Psoas muscle (tissue), 8 donors: ENCODE results near the gene SST. TPM values are rescaled to one million over a fixed set of nuclear protein-coding genes. Genes with fewer than 3 reads are reported as not detected.

Source experiments
- ATAC-seq, 4 donors: fragments of 200-7000 bp; cut with Tn5 transposase; one replicate each; pipeline ENCODE4 v1.9.1; 2020; ENCODE audit warnings: moderate library complexity in 3 of 4, mild to moderate bottlenecking in 2 of 4
- DNase-seq, 2 donors: peaks; one replicate each; pipeline ENCODE4 v3.0.0-alpha.2; 2020
- H3K27ac ChIP-seq: fragments of 200-600 bp; one replicate; pipeline ENCODE4 v1.8.0; 2022
- H3K27me3 ChIP-seq, 3 donors: fragments of 200-600 bp in 1 of 3; one replicate each; pipeline versions ENCODE4 v1.6.1 to v1.8.0; 2013 to 2022; ENCODE audit warnings: low read length in 2 of 3, mild to moderate bottlenecking in 2 of 3, moderate library complexity in 1 of 3; ENCODE audit not compliant: insufficient read depth in 3 of 3
- H3K36me3 ChIP-seq, 2 donors: fragments of 200-600 bp in 1 of 2; one replicate each; pipeline versions ENCODE4 v1.6.1 to v1.8.0; 2013 to 2022; ENCODE audit warnings: low read depth in 1 of 2, mild to moderate bottlenecking in 1 of 2, moderate library complexity in 1 of 2; ENCODE audit not compliant: insufficient read depth in 1 of 2
- H3K4me1 ChIP-seq: fragments of 200-600 bp; one replicate; pipeline ENCODE4 v1.8.0; 2022
- H3K4me3 ChIP-seq: fragments of 200-600 bp; one replicate; pipeline ENCODE4 v1.8.0; 2022; ENCODE audit warnings: mild to moderate bottlenecking
- H3K9me3 ChIP-seq: fragments of 200-600 bp; one replicate; pipeline ENCODE4 v1.8.0; 2022
- CTCF ChIP-seq: fragments of 200-600 bp; IDR thresholded peaks from one replicate; pipeline ENCODE4 v1.8.0; 2022; ENCODE audit warnings: antibody characterized with exemption
- WGBS, 3 donors: extraction: QIAGEN DNeasy Blood & Tissue Kit; methylation state at CpG; one replicate each; pipeline versions ENCODE4 v1.1.6 to v1.1.7; 2013; 5-methylcytosine and 5-hydroxymethylcytosine counted together
- intact Hi-C, 2 donors: fragments of 100-400 bp; cut with DNase I; formaldehyde crosslinking; loops; one replicate each; pipeline versions ENCODE4 v1.11.0 to v1.14.2; 2022
- polyA plus RNA-seq, 3 donors: library from polyadenylated mRNA; stranded (reverse); fragments of 200-250 nt; gene quantifications; one replicate each; pipeline ENCODE4 v1.2.3, GENCODE V29; 2013
- total RNA-seq, 4 donors: library from RNA; stranded (reverse); fragmentation: NEBNext Ultra II Directional in 2 of 4; extraction: Animal tissue kit (Norgen Biotek cat#: 25700) in 2 of 4; gene quantifications; one replicate each; pipeline versions ENCODE4 v1.2.1 to v1.2.4, GENCODE V29; 2021 to 2023
- donor health status: healthy with polysubstance abuse.
- donor health status: DM: no; HTN: no; CAD: no; lungs with moderate emphysema.
- donor health status: Bipolar disorder and iron deficiency.
- donor health status: healthy.
- donor health status: DM: yes; HTN: yes; CAD: no.
- donor health status: DM: no; HTN: no; CAD: no.
- donor health status: DM: no; HTN: no; CAD: no.
- donor health status: DM: yes; HTN: yes; CAD: no.

SST gene
- total and polyA plus RNA-seq, 7 donors = 0.23 to 0.85 TPM; not detected in 5

- Histone ChIP-seq H3K27ac (peak overlapping the region; percentile 36), H3K4me1 (peaks cover 15% of the 10 kb centered on the region), H3K4me3 (no peak overlapping the region), H3K9me3 (no peaks in the 10 kb centered on the region), H3K27me3 (peaks cover 0 to 3% (median 0%) of the 10 kb centered on the region in 3 donors), H3K36me3 (no peaks in the 10 kb centered on the region)
- ATAC-seq = no peak
- no peak for TF ChIP-seq CTCF
- no peak for DNase-seq
- intact Hi-C loops = no loop called here
- 38 to 51% (median 45%) methylated on average over 4 of the region's 4 CpGs for WGBS, 3 donors
Measured at GRCh38 chr3:187696021-187696420, 25.8 kb upstream of the SST start.

GRCh38 chr3:187695449-187695848 is 25.3 kb upstream of the SST start:
- WGBS, 3 donors = 56 to 67% (median 58%) methylated on average over 4 of the region's 4 CpGs
- Histone ChIP-seq H3K27me3 (peaks cover 0 to 3% (median 0%) of the 10 kb centered on the region in 3 donors), H3K9me3 (no peaks in the 10 kb centered on the region), H3K4me3 (no peak overlapping the region), H3K4me1 (peaks cover 13% of the 10 kb centered on the region), H3K27ac (peak overlapping the region; percentile 36), H3K36me3 (no peaks in the 10 kb centered on the region)
- no peak for TF ChIP-seq CTCF
- ATAC-seq (peak in 2 of 4 donors; percentile 7 to 27), DNase-seq (no peak)
- intact Hi-C loops = no loop called here

GRCh38 chr3:187694801-187695200 is 24.6 kb upstream of the SST start:
- peaks cover 9% of the 10 kb centered on the region for H3K4me1 ChIP-seq
- no peaks in the 10 kb centered on the region for H3K9me3 ChIP-seq
- intact Hi-C loops = no loop called here
- H3K4me3 ChIP-seq = no peak overlapping the region
- no peak for DNase-seq
- H3K36me3 ChIP-seq = no peaks in the 10 kb centered on the region
- WGBS, 3 donors = 12 to 40% (median 22%) methylated on average over 3 of the region's 3 CpGs
- peak overlapping the region; percentile 36 for H3K27ac ChIP-seq
- ATAC-seq = peak; percentile 88 to 95 (median 93)
- H3K27me3 ChIP-seq = peaks cover 0 to 3% (median 0%) of the 10 kb centered on the region in 3 donors
- TF ChIP-seq CTCF = no peak

GRCh38 chr3:187693431-187693830 is 23.2 kb upstream of the SST start:
- no peaks in the 10 kb centered on the region for H3K9me3 ChIP-seq
- no peaks in the 10 kb centered on the region for H3K36me3 ChIP-seq
- H3K4me1 ChIP-seq = peaks cover 8% of the 10 kb centered on the region
- H3K4me3 ChIP-seq = no peak overlapping the region
- H3K27ac ChIP-seq = no peak overlapping the region
- intact Hi-C loops = no loop called here
- 95 to 100% (median 98%) methylated on average over 1 of the region's 1 CpG for WGBS, 3 donors
- ATAC-seq = no peak
- H3K27me3 ChIP-seq = peaks cover 0 to 3% (median 0%) of the 10 kb centered on the region in 3 donors
- DNase-seq = no peak
- no peak for TF ChIP-seq CTCF

- no peak for TF ChIP-seq CTCF
- H3K27ac ChIP-seq = no peak overlapping the region
- 69 to 73% (median 71%) methylated on average over 4 of the region's 4 CpGs for WGBS, 3 donors
Measured at GRCh38 chr3:187689984-187690383, 19.8 kb upstream of the SST start.

More at GRCh38 chr3:187689984-187690383, 19.8 kb upstream of the SST start:
- Histone ChIP-seq H3K9me3 (peaks cover 5% of the 10 kb centered on the region), H3K4me3 (no peak overlapping the region), H3K27me3 (peaks cover 0 to 3% (median 0%) of the 10 kb centered on the region in 3 donors), H3K4me1 (no peaks in the 10 kb centered on the region), H3K36me3 (no peaks in the 10 kb centered on the region)
- no peak for DNase-seq
- intact Hi-C loops = no loop called here
- ATAC-seq = no peak
